GM10266 (cell line): ENCODE results near the gene HERC3.

ENCODE experiments used
- DNase-seq: peaks from one replicate; pipeline ENCODE4 v3.0.0; 2012; ENCODE audit errors: extremely low spot score
- CTCF ChIP-seq: IDR thresholded peaks from 2 replicates; pipeline ENCODE4 v1.5.1; 2012; ENCODE audit warnings: mild to moderate bottlenecking, low read depth; ENCODE audit not compliant: control insufficient read depth, insufficient read depth; ENCODE audit errors: missing control alignments

HERC3 gene

GRCh38 chr4:88725143-88725542 is 132.9 kb downstream of the HERC3 start:
- TF ChIP-seq CTCF, result no peak
- no peak for DNase-seq

GRCh38 chr4:88725986-88726385 is 133.7 kb downstream of the HERC3 start:
- DNase-seq, result no peak
- no peak for TF ChIP-seq CTCF

GRCh38 chr4:88728146-88728545 is 135.9 kb downstream of the HERC3 start:
- no peak for TF ChIP-seq CTCF
- DNase-seq, result no peak

- TF ChIP-seq CTCF, result no peak
- DNase-seq, result no peak
Measured at GRCh38 chr4:88729146-88729760, 137.0 kb downstream of the HERC3 start.

GRCh38 chr4:88730811-88731210 is 138.5 kb downstream of the HERC3 start:
- no peak for DNase-seq
- TF ChIP-seq CTCF, result no peak

- DNase-seq, result no peak
- TF ChIP-seq CTCF, result no peak
Measured at GRCh38 chr4:88731381-88731780, 139.1 kb downstream of the HERC3 start.

- no peak for DNase-seq
- no peak for TF ChIP-seq CTCF
Measured at GRCh38 chr4:88732714-88733368, 140.6 kb downstream of the HERC3 start.
